AG04449 (cell line): Measurements from ENCODE around the gene TJAP1.
"Not testable (repeated sequence)": the region's sequence is repeated elsewhere in the genome, so short reads cannot be mapped to it uniquely, and the experiment has no call there.

Experiments
- CTCF ChIA-PET: fragments of 350-600 bp; formaldehyde crosslinking; extraction: SDS; loops from one replicate; lab custom pipeline; 2021; ENCODE audit warnings: antibody characterized with exemption; lab: Yijun Ruan, JAX
- POLR2A ChIA-PET: fragments of 400-600, 350-600 bp; formaldehyde crosslinking; extraction: SDS; loops from one replicate; lab custom pipeline; 2020; ENCODE audit warnings: antibody characterized with exemption, inconsistent platforms; lab: Yijun Ruan, JAX
- DNase-seq: peaks from one replicate; pipeline ENCODE4 v3.0.0-alpha.2; 2010; ENCODE audit warnings: low read depth, low spot score
- H3K4me3 ChIP-seq: 2 replicates; pipeline ENCODE4 v1.5.1; 2011; ENCODE audit warnings: low read depth, mild to moderate bottlenecking, control low read depth, low read length
- CTCF ChIP-seq: IDR thresholded peaks from one replicate; pipeline ENCODE4 v1.5.1; 2011; ENCODE audit warnings: mild to moderate bottlenecking, moderate library complexity, low read length, control low read depth, inconsistent platforms; ENCODE audit not compliant: insufficient read depth; ENCODE audit errors: missing control alignments

TJAP1 gene

GRCh38 chr6:43523284-43523683, 45.9 kb downstream of the TJAP1 start:
- TF ChIP-seq CTCF, result no peak
- ChIA-PET CTCF (no interaction called here), POLR2A (no interaction called here)
- H3K4me3 ChIP-seq, result no peak overlapping the region
- DNase-seq, result no peak

DNA sequence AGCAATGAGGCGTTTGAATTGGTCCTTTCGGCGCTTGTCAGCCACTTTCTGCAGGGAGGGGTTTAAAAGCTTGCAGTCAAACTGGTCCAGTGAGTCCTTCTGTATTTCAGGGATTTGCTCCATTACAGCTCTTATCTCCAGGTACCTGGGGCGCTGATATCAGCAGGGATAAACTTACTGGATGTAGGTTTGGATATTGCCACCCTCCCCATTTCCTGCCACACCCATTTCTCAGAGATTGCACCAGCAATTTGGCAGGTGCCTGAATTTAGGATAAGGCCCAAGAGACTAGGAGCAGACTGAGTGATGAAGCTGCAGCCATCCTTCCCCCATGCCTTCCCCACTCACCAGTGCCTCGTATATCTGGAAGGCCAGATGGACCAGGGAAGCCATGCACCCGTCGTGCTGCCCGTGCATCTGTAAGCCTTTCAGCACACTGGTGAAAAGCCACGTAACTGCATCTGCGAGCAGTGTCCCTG, 47.2 kb downstream of the TJAP1 start:
- CTCF ChIA-PET, result no interaction called here
- DNase-seq, result no peak
- POLR2A ChIA-PET, result no interaction called here
- TF ChIP-seq CTCF, result no peak
- no peak overlapping the region for H3K4me3 ChIP-seq

- POLR2A ChIA-PET, result interaction anchor here (0.6 kb wide), 1 partner anchor 15 kb away, joined by 3 read pairs; the partner anchor contains the start of genes POLR1C and YIPF3
- no peak for DNase-seq
- no peak for TF ChIP-seq CTCF
- CTCF ChIA-PET, result interaction anchor here (0.9 to 1.1 kb wide), 2 partner anchors 14 to 26 kb away, joined by 3 read pairs; no protein-coding TSS in a partner anchor
- H3K4me3 ChIP-seq, result no peak overlapping the region
These were observed 54.8 kb downstream of the TJAP1 start for GRCh38 chr6:43532201-43532600.

DNA sequence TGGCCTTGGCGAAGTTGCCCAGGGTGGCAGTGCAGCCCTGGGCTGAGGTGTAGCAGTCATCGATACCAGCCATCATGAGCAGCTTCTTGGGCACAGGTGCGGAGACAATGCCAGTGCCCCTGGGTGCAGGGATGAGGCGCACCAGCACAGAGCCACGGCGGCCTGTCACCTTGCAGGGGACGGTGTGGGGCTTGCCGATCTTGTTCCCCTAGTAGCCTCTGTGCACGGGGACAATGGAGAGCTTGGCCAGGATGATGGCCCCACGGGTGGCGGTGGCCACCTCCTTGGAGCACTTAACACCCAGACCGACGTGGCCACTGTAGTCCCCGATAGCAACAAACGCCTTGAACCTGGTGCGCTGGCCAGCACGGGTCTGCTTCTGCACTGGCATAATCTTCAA, 61.6 kb downstream of the TJAP1 start:
- POLR2A ChIA-PET, result not testable (repeated sequence)

DNA sequence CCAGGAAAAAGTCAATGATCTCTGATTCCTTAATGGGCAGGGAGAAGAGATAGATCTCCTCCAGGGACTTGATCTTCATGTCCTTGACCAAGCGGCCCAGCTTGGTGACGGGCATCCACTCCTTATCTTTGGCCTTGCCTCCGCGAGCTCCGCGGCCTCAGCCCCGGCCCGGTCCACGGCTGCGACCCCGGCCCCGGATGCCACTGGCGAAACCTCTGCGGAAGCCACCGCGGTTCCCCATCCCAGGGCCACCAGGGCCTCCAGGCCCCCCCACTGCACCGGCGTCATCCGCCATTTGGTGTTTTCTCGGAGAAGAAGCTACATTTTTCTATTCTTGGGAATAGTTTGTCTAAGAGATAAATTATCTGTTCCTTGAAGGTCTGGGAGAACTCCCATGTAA, 62.0 kb downstream of the TJAP1 start:
- CTCF ChIA-PET, DNase-seq, H3K4me3 ChIP-seq, POLR2A ChIA-PET: not testable (repeated sequence)

More for the DNA sequence above, 61.6 kb downstream of the TJAP1 start:
- CTCF ChIA-PET, H3K4me3 ChIP-seq, DNase-seq: not testable (repeated sequence)

- H3K4me3 ChIP-seq, result no peak overlapping the region
- ChIA-PET CTCF (no interaction called here), POLR2A (interaction anchor here (0.6 kb wide), 1 partner anchor 89 kb away, joined by 3 read pairs; no protein-coding TSS in a partner anchor)
- no peak for DNase-seq
- no peak for TF ChIP-seq CTCF
These were observed 63.1 kb downstream of the TJAP1 start for GRCh38 chr6:43540507-43540906.

DNA sequence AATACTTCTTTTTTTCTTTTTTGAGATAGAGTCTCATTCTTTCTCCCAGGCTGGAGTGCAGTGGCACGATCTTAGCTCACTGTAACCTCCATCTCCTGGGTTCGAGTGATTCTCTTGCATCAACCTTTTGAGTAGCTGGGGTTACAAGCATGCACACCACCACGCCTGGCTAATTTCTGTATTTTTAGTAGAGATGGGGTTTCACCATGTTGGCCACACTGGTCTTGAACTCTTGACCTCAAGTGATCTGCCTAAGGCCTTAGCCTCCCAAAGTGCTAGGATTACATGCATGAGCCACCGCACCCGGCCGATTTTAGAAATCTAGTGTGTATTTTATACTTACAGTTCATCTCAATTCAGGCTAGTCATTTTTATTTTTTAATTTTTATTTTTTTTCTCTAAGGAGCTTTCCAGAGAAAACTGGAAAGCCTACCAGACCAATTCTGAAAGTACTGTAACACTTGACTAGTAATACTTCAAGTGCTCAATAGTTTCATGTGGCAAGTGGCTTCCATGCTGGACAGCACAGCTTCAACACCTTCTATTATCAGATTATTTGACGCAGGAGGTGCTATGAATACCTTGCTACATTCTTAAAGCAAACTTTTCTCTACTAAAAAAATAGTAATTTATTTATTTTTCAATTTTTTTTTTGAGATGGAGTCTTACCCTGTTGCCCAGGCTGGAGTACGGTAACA, 64.6 kb downstream of the TJAP1 start:
- POLR2A ChIA-PET, result no interaction called here
- DNase-seq, result no peak
- no peak overlapping the region for H3K4me3 ChIP-seq
- CTCF ChIA-PET, result interaction anchor here (1.0 kb wide), 1 partner anchor 35 kb away, joined by 3 read pairs; no protein-coding TSS in a partner anchor
- TF ChIP-seq CTCF, result no peak
